Medulla oblongata (tissue), 1 donor: ENCODE results near the gene OR2M5.

Experiments used
- DNase-seq: peaks from one replicate; pipeline ENCODE4 v3.0.0-alpha.2; 2015; ENCODE audit errors: extremely low spot score

The OR2M5 gene, protein sequence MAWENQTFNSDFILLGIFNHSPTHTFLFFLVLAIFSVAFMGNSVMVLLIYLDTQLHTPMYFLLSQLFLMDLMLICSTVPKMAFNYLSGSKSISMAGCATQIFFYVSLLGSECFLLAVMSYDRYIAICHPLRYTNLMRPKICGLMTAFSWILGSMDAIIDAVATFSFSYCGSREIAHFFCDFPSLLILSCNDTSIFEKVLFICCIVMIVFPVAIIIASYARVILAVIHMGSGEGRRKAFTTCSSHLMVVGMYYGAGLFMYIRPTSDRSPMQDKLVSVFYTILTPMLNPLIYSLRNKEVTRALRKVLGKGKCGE

DNA sequence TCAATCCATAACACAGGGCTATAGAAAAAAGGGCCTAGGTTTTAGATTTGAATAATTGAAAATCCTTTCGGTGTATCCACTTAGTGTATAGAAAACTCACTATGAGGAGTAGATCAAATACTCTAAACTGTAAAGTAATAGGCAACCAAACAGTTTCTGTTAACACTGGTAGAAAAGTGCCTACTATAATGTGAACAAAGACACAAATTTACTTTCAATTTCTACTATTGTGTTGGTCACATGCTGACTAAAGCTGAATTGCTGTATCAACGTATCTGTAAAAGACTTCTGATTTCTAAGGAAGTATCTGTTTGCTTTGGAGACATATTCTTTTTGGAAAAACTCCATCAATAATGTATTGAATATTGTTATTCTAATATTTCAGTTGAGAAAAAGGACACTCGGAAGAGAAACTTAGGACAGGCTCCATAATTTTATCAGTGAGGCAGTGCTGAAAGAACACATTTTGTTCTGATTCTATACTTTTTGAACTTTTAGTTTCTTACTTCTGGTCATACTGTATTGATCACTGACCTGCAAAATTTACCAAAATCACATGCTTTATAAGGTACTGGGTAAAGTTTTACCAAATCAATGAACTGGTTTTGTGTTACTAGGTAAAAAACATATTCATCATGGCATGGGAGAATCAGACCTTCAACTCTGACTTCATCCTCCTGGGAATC, at the start of gene OR2M5:
TSS of gene OR2M5 (plus strand) at position 636 of the 686 bp plus-strand sequence. CDS start at position 636, 0 bp downstream.
- no peak for DNase-seq

DNA sequence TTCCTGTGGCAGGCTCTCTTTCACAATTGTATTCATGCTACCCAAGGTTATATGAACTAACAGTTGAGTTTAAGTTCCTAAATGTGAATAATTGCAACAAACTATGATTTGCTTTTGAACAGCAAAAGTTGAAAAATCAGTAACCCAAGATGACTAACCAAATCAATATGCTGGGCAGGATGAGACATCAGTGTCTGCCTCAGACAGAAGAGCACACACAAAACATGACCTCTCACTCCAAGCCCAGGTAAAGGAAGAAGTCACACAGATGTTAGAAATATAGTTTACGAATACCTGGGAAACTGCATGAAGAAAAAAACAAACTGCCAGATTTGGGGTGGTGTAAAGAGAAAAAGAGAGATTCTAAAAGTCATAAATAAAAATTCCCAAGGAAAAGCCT, 46.4 kb upstream of the OR2M5 start:
- no peak for DNase-seq

DNA sequence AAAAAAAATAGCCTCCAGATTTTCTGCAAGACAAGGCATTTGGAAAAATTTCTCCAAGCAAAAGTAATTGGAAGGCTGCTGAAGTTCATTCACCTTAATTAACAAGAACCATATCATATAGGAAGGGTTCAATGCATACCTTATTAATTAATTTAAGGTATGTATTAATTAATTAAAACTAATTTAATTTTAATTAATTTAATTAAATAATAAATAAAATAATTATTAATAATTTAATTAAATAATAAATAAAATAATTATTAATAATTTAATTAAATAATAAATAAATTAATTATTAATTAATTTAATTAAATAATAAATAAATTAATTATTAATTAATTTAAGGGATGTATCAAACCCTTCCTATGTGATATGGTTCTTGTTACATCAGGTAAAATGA, 42.1 kb upstream of the OR2M5 start:
- DNase-seq, result no peak

DNA sequence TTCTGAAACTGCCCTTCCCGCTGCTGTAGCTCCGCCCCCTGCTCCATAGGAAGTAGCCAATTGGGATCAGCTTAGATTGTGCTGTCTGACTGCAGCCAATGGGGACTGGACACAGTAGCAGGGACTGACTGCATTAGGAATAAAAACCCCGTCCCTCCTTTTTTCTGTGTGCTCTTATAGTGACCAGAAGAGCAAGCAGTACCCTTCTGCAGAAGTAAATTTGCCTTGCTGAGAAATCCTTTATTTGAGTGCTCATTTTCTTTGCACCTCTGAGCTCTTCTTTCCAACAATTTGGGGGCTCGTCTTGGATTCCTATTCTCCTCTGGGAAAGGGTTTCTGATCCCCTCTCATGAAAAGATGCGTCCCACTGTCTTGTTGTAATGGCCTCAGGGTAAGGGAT, 33.8 kb upstream of the OR2M5 start:
- DNase-seq, result no peak

DNA sequence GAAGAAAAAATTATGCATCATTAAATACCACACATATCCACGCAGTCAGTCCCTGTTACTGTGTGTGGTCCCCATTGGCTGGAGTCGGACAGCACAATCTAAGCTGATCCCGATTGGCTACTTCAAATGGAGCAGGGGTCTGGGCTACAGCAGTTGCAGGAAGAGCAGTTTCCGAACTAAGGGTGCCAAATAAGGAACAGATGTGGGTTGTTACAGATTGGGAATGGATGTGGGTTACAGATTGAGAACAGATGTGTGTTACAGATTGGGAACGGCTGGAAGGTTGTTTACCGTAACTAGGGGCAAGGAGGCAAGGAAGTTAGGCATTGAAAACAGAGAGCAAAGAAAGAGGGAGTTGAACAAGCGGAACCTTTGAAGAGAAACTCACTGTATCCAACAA, 30.1 kb upstream of the OR2M5 start:
- DNase-seq, result no peak

DNA sequence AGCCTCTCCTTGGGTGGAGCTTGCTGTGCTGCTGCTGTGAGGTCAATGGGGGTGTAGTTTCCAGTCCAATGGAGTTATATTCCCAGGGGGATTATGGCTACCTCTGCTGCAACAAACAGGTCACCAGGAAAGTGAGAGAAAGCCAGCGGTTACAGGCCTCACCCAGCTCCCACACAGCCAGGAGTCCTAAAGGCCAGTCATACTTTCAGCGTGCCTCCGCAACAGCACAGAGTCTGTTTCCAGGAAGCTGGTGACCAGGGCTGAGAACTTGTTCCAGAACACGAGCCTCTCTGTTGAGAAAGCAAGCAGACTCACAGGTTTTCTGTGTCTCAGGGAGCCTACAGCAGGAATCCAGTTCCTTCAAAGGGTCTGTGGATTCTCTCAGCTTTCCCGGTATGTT, 17.3 kb upstream of the OR2M5 start:
- DNase-seq, result no peak

DNA sequence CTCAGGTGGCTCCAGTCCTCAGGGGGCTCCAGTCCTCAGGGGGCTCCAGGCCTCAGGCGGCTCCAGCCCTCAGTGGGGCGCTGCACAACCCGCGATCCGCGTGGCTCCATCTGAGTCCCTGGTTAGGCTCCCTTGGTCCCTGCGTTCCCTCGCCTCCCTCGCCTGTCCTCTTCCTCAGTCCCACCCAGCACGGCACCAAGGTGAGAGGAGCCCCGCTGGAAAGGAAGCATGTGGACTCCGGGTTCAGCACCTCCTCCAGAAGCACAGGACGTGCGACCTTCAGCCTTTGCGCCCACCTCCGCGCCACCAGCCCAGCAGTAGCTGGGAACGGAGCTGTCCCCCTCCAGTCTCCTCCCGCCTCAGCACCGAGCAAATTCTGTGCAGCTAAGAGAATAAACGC, 8.1 kb upstream of the OR2M5 start:
- DNase-seq, result no peak

DNA sequence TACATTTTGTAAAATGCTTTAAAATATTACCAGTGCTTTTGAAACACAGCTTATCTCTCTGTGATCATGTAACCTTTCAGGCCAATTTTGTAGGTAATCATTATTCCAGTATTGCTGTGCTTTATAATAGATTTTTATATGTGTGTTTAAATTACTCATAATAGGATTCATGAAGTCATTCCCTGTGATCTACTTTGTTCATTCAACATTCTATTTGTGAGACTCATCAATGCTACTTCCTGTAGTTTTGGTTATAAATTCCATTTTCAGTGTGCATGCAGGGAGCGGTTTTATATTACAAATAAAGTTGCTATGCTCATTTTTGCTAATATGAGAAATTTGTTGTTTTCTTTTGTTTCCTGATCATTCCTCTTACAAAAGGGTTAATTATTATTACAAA, 4.1 kb upstream of the OR2M5 start:
- DNase-seq, result no peak

DNA sequence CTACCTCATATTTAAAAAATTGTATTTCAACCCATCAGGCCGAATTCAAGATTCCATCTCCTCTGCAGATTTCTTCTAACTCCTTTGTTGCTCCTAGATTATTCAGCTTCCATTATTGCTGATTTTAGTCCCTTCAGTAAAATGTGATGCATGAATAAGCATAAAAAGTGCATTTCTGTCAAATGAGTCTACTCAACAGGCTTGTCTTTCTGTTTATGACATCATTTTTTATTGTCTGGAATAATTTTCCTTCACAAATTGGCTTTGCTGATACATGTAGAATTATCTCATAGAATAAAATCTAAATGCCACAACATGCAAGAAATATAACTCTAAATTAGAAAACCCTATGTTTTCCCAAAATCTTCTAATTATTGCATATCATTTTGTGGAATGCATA, 1.6 kb upstream of the OR2M5 start:
- no peak for DNase-seq

DNA sequence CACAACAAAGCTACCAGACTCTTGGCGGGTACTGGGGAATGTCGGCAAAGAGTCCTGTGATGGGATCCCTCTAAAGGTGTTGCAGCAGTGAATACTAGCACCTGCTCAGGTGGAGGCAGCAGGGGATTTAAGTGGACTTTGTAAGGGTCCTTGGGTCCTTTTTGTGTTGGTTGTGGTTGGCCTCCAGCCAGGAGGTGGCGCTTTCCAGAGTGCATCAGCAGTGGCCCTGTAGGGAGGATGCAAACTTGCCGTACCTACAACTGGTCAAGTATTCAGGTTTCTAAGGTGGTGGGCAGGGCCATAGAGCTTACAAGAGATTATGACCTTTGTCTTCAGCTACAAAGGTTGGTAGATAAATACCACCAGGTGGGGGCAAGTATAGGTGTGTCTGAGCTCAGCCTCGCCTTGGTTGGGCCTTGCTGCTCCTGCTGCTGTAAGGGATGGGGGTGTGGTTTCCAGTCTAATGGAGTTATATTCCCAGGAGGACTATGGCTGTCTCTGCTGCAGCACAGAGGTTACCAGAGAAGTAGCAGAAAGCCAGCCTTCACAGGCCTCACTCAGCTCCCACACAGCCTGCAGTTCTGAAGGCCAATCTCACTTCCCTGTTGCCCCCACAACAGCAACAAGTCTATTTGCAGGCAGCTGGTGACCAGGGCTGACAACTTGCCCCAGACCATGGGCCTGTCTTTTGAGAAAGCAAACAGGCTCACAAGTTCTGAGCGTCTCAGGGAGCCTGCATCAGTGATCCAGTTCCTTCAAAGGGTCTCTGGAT, 7.3 kb downstream of the OR2M5 start:
- no peak for DNase-seq

DNA sequence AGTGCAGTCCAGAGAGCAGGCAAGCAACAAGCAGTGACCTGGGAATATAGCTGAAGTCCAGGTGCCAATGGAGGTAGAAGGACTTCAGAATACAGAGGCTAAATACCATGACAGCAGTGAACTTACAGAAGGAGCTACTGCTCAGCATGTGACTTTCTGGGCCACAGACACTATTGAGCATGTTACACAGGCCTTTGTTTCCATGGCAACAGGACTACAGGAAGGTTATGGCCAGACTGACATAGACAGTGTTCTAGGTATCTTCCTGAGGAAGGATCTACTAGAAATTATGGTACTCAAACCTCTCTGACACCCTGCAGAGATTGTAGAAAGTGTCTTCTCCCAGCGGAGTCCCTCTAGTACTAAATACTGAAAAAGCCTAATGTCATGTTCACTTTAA, 11.0 kb downstream of the OR2M5 start:
- no peak for DNase-seq

DNA sequence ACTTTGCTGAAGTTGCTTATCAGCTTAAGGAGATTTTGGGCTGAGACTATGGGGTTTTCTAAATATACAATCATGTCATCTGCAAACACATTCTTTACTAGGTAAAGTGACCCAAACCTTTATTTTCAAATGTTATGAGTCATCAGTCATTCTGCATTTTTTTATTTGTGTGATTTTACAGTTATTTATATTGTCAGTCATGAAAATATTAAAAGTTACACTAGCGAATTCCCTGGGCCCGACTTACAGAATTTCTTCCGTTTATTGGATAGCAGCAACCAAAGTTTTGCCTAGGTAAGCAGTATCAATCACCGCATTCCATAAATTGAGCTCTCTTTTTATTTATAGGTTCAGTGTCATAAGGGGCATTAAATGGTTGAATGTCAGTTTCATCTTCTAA, 13.8 kb downstream of the OR2M5 start:
- no peak for DNase-seq

DNA sequence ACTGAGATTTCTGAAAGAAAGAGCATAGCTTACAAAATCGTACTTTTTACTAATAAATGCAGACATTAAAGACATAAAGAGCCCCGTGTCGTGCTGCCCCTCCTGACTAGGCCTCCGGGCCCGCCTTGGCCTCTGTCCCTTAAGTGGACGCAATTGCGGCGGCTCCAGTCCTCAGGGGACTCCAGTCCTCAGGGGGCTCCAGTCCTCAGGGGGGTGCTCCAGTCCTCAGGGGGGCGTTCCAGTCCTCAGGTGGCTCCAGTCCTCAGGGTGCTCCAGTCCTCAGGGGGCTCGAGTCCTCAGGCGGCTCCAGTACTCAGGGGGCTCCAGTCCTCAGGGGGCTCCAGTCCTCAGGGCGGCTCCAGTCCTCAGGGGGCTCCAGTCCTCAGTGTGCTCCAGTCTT, 19.1 kb downstream of the OR2M5 start:
- DNase-seq, result no peak

DNA sequence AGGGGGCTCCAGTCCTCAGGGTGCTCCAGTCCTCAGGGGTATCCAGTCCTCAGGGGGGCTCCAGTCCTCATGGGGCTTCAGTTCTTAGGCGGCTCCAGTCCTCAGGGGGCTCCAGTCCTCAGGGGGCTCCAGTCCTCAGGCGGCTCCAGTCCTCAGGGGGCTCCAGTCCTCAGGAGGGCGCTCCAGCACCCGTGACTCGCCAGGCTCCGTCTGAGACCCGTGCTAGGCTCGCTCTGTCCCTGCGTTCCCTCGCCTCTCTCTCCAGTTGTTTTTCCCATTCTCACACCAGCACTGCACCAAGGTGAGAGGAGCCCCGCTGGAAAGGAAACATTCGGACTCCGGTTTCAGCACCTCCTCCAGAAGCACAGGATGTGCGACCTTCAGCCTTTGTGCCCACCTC, 20.2 kb downstream of the OR2M5 start:
- no peak for DNase-seq

DNA sequence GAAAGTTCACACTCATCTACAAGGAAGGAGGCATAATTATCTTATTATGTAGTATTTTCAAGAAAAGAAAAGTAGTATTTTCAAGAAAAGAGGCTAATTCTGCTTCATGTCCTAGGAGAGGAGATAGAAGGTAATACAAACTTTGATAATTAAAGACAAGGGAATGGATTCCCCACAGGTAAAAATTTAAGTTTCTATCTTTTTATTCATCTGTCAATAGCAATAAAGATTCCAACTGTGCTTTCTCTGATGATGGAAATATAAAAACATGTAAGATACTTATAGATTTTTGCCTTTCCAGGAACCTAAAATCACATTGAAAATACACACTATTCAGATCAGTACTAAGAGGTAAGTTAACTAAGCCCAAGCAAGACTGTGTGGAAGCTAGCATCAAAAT, 29.6 kb downstream of the OR2M5 start, which contains the start of gene OR2M2:
TSS of gene OR2M2 (plus strand) at position 301 of the 400 bp plus-strand sequence. CDS start 5,165 bp downstream, outside the sequence.
- DNase-seq, result no peak

DNA sequence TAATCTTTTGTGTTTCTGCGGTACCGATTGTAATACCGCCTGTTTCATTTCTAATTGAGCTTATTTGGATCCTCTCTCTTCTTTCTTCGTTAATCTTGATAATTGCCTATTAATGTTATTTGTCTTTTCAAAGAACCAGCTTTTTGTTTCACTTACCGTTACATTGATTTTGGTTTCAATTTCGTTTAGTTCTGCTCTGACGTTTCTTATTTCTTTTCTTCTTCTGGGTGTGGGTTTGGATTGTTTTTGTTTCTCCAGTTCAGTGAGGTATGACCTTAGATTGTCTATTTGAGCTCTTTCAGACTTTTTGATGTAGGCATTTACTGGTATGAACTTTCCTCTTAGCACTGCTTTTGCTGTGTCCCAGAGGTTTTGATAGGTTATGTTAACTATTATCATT, 39.0 kb downstream of the OR2M5 start:
- no peak for DNase-seq

DNA sequence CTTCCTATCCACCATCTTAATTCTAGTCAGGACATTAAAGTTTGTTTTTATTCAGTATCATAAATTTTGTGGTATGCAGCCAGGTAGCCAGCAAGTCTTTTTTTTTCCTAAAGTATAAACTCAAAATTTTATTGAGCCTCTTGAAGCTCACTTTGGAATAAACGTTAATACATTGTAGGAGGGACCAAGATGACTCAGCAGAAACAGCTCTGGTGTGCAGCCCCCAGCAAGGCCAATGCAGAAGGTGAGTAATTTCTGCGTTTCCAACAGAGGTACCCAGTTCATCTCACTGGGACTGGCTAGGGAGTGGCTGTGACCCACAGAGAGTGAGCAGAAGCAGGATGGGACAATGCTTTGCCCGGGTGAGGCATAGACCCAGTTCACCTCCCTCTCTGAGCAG, 42.4 kb downstream of the OR2M5 start:
- DNase-seq, result no peak

DNA sequence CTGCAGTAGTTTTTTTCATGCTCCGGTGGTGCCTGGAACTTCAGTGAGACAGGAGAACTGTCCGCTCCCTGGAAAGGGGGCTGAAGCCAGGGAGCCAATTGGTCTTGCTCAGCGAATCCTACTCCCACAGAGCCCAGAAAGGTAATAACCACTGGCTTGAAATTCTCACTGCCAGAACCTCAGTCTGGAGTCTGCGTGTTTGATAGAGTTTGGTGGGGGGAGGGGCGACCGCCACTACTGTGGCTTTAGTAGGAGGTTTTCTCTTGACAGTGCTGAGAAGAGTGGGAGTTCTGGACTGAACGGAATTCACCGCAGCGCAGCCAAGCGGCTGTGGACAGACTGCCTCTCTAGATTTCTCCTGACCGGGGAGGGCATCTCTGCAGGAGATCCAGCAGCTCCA, 44.1 kb downstream of the OR2M5 start:
- DNase-seq, result no peak

DNA sequence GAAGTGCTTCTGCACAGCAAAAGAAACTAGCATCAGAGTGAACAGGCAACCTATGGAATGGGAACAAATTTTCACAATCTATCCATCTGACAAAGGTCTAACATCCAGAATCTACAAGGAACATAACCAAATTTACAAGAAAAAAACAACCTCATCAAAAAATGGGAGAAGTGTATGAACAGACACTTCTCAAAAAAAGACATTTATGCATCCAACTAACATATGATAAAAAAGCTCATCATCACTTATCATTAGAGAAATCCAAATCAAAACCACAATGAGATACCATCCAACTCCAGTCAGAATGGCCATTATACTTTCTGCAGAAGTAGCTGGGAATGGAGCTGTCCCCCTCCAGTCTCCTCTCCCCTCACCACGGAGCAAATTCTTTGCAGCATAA, 49.2 kb downstream of the OR2M5 start:
- no peak for DNase-seq
